Measurements from ENCODE around the gene AKAP8L. TPM values are rescaled to one million over a fixed set of nuclear protein-coding genes. Genes with fewer than 3 reads are reported as not detected.

Gene AKAP8L
- total and polyA plus RNA-seq, 9 of the 15 experiments (the other 6 are each of a cell fraction or from before 2014, with no cell fraction given) = 2.4 to 116 (median 70.7) TPM

GRCh38 chr19:15371786-15372380 lies 46.9 kb downstream of the AKAP8L start (continued):
- no peak for TF ChIP-seq ZNF740 (CRISPR knock-in tag; IDR thresholded peaks at IDR 0.05)
- no peak for TF ChIP-seq ZNF740 (tag; IDR thresholded peaks at IDR 0.05)
- TF ChIP-seq ZNF668 (CRISPR knock-in tag; IDR thresholded peaks at IDR 0.05) = no peak
- no peak for TF ChIP-seq CSDE1 (IDR thresholded peaks at IDR 0.05)
- no peak for TF ChIP-seq ZNF717 (CRISPR knock-in tag; IDR thresholded peaks at IDR 0.05)
- TF ChIP-seq CTBP1 (IDR thresholded peaks at IDR 0.05; ENCODE audit: borderline replicate concordance) = no peak
- no peak for TF ChIP-seq SIRT6 (IDR thresholded peaks at IDR 0.05; ENCODE audit: low read depth, low read length)
- no peak for TF ChIP-seq FOXM1 (IDR thresholded peaks at IDR 0.05; ENCODE audit: low read depth)
- no peak for TF ChIP-seq FOXM1 (CRISPR knock-in tag; IDR thresholded peaks at IDR 0.05; ENCODE audit: low read depth)
- no peak for TF ChIP-seq CTCF (IDR thresholded peaks at IDR 0.05 in 2 of 3, conservative IDR thresholded peaks at IDR 0.05 in 1 of 3; ENCODE audit: insufficient read depth in 2 of 3, low read depth in 1 of 3, low read length in 3 of 3)
- no peak for TF ChIP-seq ZNF282 (CRISPR knock-in tag; IDR thresholded peaks at IDR 0.05)
- no peak for TF ChIP-seq ZNF121 (CRISPR knock-in tag; conservative IDR thresholded peaks at IDR 0.05)
- TF ChIP-seq ILF3 (IDR thresholded peaks at IDR 0.05; ENCODE audit: borderline replicate concordance) = no peak
- no peak for TF ChIP-seq YBX1 (IDR thresholded peaks at IDR 0.05)
- TF ChIP-seq POLR2A (conservative IDR thresholded peaks at IDR 0.05) = no peak
- TF ChIP-seq HDAC3 (IDR thresholded peaks at IDR 0.05; ENCODE audit: borderline replicate concordance, partially characterized antibody) = no peak
- no peak for TF ChIP-seq HNRNPLL (IDR thresholded peaks at IDR 0.05; ENCODE audit: low read depth, low read length, poor library complexity, severe bottlenecking)
